ENCODE data around the gene ZSWIM4. TPM values are rescaled to one million over a fixed set of nuclear protein-coding genes. Genes with fewer than 3 reads are reported as not detected.

The ZSWIM4 gene
- polyA plus RNA-seq, 1 of the 3 experiments (the other 2 are of a cell fraction) = 4.7 TPM

GRCh38 chr19:13794757-13795589 is at the start of gene ZSWIM4 (continued):
- no peak for TF ChIP-seq RFX5 (IDR thresholded peaks at IDR 0.05; ENCODE audit: low read length)
- TF ChIP-seq EP300 (IDR thresholded peaks at IDR 0.05; ENCODE audit: borderline replicate concordance in 1 of 2, low read depth in 1 of 2, low read length in 1 of 2) = no peak
- no peak for TF ChIP-seq JUND (IDR thresholded peaks at IDR 0.05)
- no peak for TF ChIP-seq RXRA (IDR thresholded peaks at IDR 0.05; ENCODE audit: borderline replicate concordance, low read depth)
- 0 out of 2 replicates have a peak, but pooled peaks have one; percentile 27 for TF ChIP-seq FOXJ3 (CRISPR knock-in tag; IDR thresholded peaks at IDR 0.05)
- no peak for TF ChIP-seq NFIC (IDR thresholded peaks at IDR 0.05; ENCODE audit: borderline replicate concordance)
- peak; percentile 69; the same call in 1 of the 2 replicates for TF ChIP-seq TAF1 (IDR thresholded peaks at IDR 0.05; ENCODE audit: borderline replicate concordance, low read depth, low read length)
- TF ChIP-seq SMC3 (IDR thresholded peaks at IDR 0.05; ENCODE audit: low read depth, low read length) = no peak
- TF ChIP-seq ELF1 (IDR thresholded peaks at IDR 0.05) = no peak
- TF ChIP-seq RCOR1 (IDR thresholded peaks at IDR 0.05; ENCODE audit: low read length) = peak; percentile 58
- no peak for TF ChIP-seq GATA2 (CRISPR knock-in tag; IDR thresholded peaks at IDR 0.05)
- no peak for TF ChIP-seq EZH2phosphoT487 (IDR thresholded peaks at IDR 0.05; ENCODE audit: borderline replicate concordance, low read depth)
- peak; percentile 99 for TF ChIP-seq IRF3 (IDR thresholded peaks at IDR 0.05; ENCODE audit: low read depth, low read length)

- TF ChIP-seq RFX5 (IDR thresholded peaks at IDR 0.05; ENCODE audit: low read length) (no peak), POLR2AphosphoS5 (IDR thresholded peaks at IDR 0.05; ENCODE audit: low read depth, low read length) (no peak), USF1 (IDR thresholded peaks at IDR 0.05; ENCODE audit: borderline replicate concordance, low read depth) (no peak), SMC3 (IDR thresholded peaks at IDR 0.05; ENCODE audit: low read depth, low read length) (no peak), JUND (IDR thresholded peaks at IDR 0.05) (no peak), USF2 (IDR thresholded peaks at IDR 0.05; ENCODE audit: borderline replicate concordance, low read depth, low read length) (no peak), TEAD4 (IDR thresholded peaks at IDR 0.05; ENCODE audit: borderline replicate concordance, insufficient read depth) (no peak), ELF1 (IDR thresholded peaks at IDR 0.05) (no peak), PBX3 (IDR thresholded peaks at IDR 0.05) (no peak), MAX (IDR thresholded peaks at IDR 0.05; ENCODE audit: low read depth) (no peak), FOXJ3 (CRISPR knock-in tag; IDR thresholded peaks at IDR 0.05) (no peak), GABPA (IDR thresholded peaks at IDR 0.05; ENCODE audit: low read depth) (no peak), SIN3A (IDR thresholded peaks at IDR 0.05; ENCODE audit: borderline replicate concordance, low read depth, low read length) (no peak), RCOR1 (IDR thresholded peaks at IDR 0.05; ENCODE audit: low read length) (no peak), RAD21 (IDR thresholded peaks at IDR 0.05; ENCODE audit: low read length) (no peak), GATA2 (CRISPR knock-in tag; IDR thresholded peaks at IDR 0.05) (no peak), CTCF (IDR thresholded peaks at IDR 0.05) (no peak), FOXM1 (IDR thresholded peaks at IDR 0.05; ENCODE audit: low read depth) (no peak)
- H2AFZ ChIP-seq (ENCODE audit: low read depth) = peak overlapping the region; percentile 74; the same call in 1 of the 2 replicates
- ChIA-PET POLR2A (interaction anchor here (1.0 to 2.2 kb wide), 5 partner anchors 9 to 128 kb away, joined by 3 to 12 read pairs (median 3); partner anchors contain the start of genes C19orf53 and MRI1), CTCF (no interaction called here)
- H3K4me3 ChIP-seq (ENCODE audit: low read depth in 2 of 2, low read length in 1 of 2) = peak overlapping the region; percentile 69 to 92
- H4K20me1 ChIP-seq (ENCODE audit: insufficient read depth) = no peaks in the 10 kb centered on the region
- peaks cover 5% of the 10 kb centered on the region; the same call in 1 of the 2 replicates for H3K9me3 ChIP-seq
- H3K79me2 ChIP-seq (ENCODE audit: insufficient read depth) = peaks cover 31% of the 10 kb centered on the region
- peaks cover 0 to 7% of the 10 kb centered on the region in 2 experiments; a peak in 1 of 4 replicates for H3K4me1 ChIP-seq (ENCODE audit: control insufficient read depth in 1 of 2, insufficient read depth in 2 of 2, low read depth in 1 of 2, low read length in 1 of 2)
- no peak overlapping the region for H3K4me2 ChIP-seq
- WGBS (ENCODE audit: low lambda C conversion rate) = 84% methylated on average over 8 of the region's 8 CpGs
- H3F3A ChIP-seq (replicated peaks; ENCODE audit: insufficient read depth) = peaks cover 7% of the 10 kb centered on the region
- peak overlapping the region in 1 of 2 experiments; percentile 30; a peak in 1 of 4 replicates for H3K27ac ChIP-seq (ENCODE audit: low read depth in 2 of 2, low read length in 1 of 2)
- no peaks in the 10 kb centered on the region for H3K27me3 ChIP-seq (ENCODE audit: insufficient read depth)
- no peak overlapping the region for H3K9ac ChIP-seq
- peaks cover 3 to 4% of the 10 kb centered on the region in 2 experiments for H3K36me3 ChIP-seq (replicated peaks in 1 of 2; ENCODE audit: control insufficient read depth in 1 of 2, insufficient read depth in 2 of 2, low read length in 1 of 2)
- DNase-seq = no peak
- H3K9me2 ChIP-seq = no peaks in the 10 kb centered on the region
Measured at GRCh38 chr19:13747098-13747453, 48.2 kb upstream of the ZSWIM4 start.

Data from SK-N-SH (cell line).